Stimulated activated CD4-positive, alpha-beta T cell treated with anti-CD3 and anti-CD28 coated beads, Interleukin-1b, Interleukin-23, amount 100 ng/mL, for 4 hours (primary cell): Measurements from ENCODE around the gene LTV1.

Experiments used
- DNase-seq, 2 donors: peaks; one replicate each; pipeline ENCODE4 v3.0.0-alpha.2; 2020; ENCODE audit warnings: low read depth in 2 of 2

Gene LTV1

DNA sequence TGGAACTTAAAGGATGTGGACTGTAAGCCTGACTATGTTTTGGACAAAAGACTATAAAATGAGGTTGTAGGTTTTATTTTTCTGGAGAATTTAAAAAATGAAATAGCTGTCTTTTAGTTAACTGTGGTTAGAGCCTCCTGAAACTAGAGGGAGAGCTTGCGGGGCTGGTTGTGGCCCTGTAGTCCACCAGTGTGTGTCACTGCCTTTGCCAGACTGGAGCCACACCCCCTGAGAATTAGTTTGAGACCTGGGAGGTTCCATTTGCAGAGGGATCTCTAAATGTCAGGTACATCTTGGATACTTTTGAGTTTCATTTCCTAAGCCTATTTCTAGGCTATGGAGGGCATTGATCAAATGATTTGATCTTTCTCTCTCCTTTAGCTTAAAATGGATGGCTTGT, 42.0 kb downstream of the LTV1 start:
- no peak for DNase-seq

DNA sequence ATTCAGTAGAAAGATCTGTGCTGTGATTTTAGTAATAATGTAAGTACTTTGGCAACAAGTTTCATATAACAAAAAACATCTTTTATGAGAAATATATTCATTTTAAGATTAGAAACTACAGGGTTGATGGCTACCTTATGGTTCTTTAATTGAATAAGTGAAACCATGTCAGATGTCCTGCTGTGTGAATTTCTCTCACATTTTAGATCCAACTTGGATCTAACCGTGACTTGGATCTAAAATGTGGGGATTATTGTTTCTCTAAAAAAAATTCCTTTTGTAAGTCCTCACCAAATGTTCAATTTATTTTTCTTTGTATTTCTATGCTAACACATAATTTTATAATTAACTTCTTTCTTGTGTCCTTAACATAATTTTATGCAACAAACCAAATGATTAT, 51.5 kb downstream of the LTV1 start:
- DNase-seq = no peak

DNA sequence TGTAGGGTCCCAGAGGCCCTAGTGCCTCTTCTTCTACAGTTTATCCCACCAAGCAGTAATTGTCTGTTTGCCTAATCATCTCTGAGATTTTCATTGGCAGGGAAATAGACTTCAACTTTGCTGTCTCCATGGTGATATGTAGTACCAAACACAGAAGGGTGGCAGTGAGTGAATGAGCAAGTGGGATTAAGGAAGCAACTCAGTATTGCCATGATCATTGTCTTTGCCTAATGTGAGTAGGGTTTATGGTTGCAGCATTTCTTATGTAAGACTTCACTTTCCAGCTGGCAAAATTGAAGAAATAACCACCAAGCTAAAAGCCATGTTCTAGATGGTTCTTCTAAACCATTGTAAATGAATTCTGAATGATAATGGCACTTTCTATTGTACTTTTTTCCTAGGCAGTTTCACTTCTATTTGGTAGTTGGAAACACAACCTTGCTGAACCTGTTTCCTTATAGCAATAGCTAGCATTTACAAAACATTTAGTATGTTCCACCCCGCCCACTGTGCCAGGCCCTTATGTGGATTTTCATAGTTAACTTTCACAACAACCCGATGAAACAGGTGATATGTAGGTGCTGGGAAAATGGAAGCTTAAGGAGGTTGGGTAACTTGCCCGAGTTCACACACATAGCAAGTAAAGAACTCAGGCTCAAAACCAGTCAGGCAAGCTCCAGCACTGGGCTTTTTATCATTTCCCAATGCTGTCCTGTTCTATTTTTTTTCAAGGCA, 53.2 kb downstream of the LTV1 start:
- DNase-seq = no peak

DNA sequence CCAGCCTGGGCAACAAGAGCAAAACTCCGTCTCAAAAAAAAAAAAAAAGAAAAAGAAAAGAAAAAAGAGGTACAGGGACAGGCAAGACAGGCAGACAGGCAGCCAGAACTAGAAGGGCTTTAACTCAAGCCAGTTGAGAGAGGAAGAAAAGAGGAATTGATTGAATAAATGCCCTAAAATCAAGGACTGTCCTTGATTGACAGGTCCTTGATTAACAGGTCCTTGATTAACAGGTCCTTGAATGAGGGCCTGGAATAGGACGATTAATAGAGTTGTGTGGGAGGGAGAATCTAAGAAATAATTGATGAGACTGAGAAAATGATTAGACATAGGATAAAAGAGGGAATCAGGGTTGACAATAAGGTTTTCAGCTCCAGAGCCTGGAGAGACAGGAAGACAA, 57.2 kb downstream of the LTV1 start:
- no peak for DNase-seq

DNA sequence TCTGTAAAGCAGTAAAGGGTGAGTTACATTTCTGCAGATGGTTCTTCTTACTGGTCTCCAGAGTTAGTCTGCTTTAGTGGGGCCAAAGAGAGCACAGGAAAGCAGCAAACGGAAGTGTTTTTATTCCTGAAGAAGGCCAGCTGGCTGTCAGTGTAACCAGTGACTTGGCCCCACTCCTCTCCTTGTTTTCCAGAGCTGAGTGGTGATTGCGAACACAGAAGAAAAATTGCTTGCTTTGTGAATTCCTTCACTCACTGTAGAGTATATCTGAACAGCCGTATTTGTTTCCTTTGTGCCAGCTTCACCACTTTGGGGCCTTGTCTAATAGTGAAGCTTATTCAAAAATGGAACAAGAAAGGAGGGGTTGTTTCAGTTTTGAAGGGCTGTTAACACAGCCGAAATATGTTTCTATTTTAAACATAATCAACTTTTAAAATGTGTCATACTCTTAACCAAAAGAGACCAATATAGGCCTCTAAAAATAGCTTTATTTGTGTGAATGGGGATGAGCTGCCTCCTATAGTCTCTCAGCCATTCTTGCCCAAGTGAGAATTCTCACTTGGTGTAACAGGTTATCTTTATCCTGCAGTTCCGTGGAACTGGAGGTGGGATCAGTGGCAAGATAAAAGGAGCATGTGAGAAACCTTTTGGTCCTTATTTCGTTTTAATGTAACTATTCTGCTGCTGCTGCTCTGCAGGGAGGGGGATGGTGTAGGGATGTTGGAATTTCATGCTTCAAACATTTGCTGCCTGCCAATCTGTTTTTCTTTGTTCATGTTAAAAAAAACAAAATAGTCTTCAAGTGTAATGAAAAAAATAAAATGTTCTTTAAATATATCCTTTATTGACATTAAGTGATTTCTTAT, 59.0 kb downstream of the LTV1 start:
- no peak for DNase-seq

DNA sequence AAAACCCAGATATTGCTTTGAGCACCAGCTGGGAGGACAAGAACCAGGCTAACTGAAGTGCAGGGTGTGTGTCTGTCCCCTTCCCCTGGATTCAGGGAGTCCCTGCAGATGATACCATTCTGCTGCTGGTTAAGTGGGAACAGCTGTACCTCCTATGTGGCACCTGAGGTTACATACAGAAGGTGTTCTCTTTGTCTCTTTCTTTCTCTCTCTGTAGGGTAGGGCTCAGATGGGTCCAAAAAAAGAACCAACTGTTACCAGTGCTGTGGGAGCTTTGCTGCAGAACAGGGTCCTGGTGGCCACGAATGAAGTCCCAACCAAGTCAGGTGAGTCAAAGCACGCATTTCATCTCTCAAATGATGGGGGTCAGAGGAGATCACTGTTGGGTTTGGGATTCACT, 59.7 kb downstream of the LTV1 start:
- DNase-seq = no peak

DNA sequence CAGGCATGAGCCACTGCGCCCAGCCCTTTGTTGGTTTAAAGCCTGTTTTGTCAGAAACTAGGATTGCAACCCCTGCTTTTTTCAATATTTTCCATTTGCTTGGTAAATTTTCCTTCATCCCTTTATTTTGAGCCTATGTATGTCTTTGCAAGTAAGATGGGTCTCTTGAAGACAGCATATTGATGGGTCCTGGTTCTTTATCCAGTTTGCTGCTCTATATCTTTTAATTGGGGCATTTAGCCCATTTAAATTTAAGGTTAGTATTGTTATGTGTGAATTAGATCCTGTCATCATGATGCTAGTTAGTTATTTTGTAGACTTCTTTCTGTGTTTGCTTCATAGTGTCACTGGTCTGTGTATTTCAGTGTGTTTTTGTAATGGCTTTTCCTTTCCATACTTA, 67.9 kb downstream of the LTV1 start:
- no peak for DNase-seq

DNA sequence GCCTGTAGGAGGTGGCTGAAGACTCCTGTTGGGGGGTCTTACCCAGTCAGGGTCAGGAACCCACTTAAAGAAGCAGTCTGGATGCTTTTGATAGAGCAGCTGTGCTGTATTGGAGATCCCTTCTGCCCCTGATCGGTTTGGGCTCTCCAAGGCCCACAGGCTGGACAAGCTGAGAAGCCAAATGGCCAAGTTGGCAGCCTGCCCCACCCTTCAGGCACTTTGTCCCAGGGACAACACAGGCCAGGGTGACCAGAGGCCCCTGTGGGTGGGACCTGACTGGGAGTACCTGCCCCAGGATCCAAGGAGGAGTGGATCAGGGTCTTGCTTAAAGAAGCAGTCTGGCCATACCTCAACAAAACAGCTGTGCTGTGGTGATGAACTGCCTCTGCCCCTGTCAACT, 69.5 kb downstream of the LTV1 start:
- DNase-seq = no peak
